Glutamatergic neuron (in vitro differentiated cells): Measurements from ENCODE around the gene CERS6. TPM values are rescaled to one million over a fixed set of nuclear protein-coding genes. Genes with fewer than 3 reads are reported as not detected.

Source experiments
- DNase-seq: peaks from one replicate; pipeline ENCODE4 v3.0.0; 2022
- H3K27ac Mint-ChIP-seq: one replicate; pipeline ENCODE4 v1.8.0; 2020; ENCODE audit warnings: mild to moderate bottlenecking, mixed read lengths, inconsistent platforms; ENCODE audit not compliant: unreplicated experiment
- H3K27me3 Mint-ChIP-seq: one replicate; pipeline ENCODE4 v1.8.0; 2020; ENCODE audit warnings: mild to moderate bottlenecking, moderate library complexity, mixed read lengths, inconsistent platforms; ENCODE audit not compliant: unreplicated experiment
- H3K36me3 Mint-ChIP-seq: one replicate; pipeline ENCODE4 v1.8.0; 2020; ENCODE audit warnings: mild to moderate bottlenecking, mixed read lengths, inconsistent platforms; ENCODE audit not compliant: unreplicated experiment
- H3K4me1 Mint-ChIP-seq: one replicate; pipeline ENCODE4 v1.8.0; 2020; ENCODE audit warnings: mild to moderate bottlenecking, low read depth, mixed read lengths, inconsistent platforms; ENCODE audit not compliant: unreplicated experiment
- H3K4me3 Mint-ChIP-seq: one replicate; pipeline ENCODE4 v1.8.0; 2020; ENCODE audit warnings: mild to moderate bottlenecking, mixed read lengths, inconsistent platforms; ENCODE audit not compliant: unreplicated experiment
- H3K9me3 Mint-ChIP-seq: one replicate; pipeline ENCODE4 v1.8.0; 2020; ENCODE audit warnings: mild to moderate bottlenecking, moderate library complexity, mixed read lengths, inconsistent platforms; ENCODE audit not compliant: unreplicated experiment
- CTCF ChIP-seq: fragments of 200-600 bp; sonication (generic); IDR thresholded peaks from one replicate; pipeline ENCODE4 v1.5.0; 2021; ENCODE audit not compliant: partially characterized antibody, unreplicated experiment
- total RNA-seq: library from RNA; stranded (reverse); fragmentation: NEBNext Ultra II Directional; extraction: Animal tissue kit (Norgen Biotek cat#: 25700); gene quantifications from one replicate; pipeline ENCODE4 v1.2.1, GENCODE V29; 2021; ENCODE audit not compliant: unreplicated experiment

CERS6 gene
- total RNA-seq, 1 donor from 2014 or later, result 143 TPM

- H3K36me3 Mint-ChIP-seq, result no peaks in the 10 kb centered on the region
- H3K27ac Mint-ChIP-seq, result peak overlapping the region; percentile 63
- H3K4me3 Mint-ChIP-seq, result peak overlapping the region; percentile 11
- peaks cover 2% of the 10 kb centered on the region for H3K9me3 Mint-ChIP-seq
- peaks cover 4% of the 10 kb centered on the region for H3K27me3 Mint-ChIP-seq
- DNase-seq, result no peak
- TF ChIP-seq CTCF, result no peak
- peaks cover 48% of the 10 kb centered on the region for H3K4me1 Mint-ChIP-seq
Measured at GRCh38 chr2:168639018-168639417, 182.9 kb downstream of the CERS6 start.

GRCh38 chr2:168639441-168639898 is 183.4 kb downstream of the CERS6 start:
- peak; percentile 20 for DNase-seq
- no peak for TF ChIP-seq CTCF
- Mint-ChIP-seq H3K4me3 (peak overlapping the region; percentile 11), H3K27me3 (peaks cover 7% of the 10 kb centered on the region), H3K27ac (peak overlapping the region; percentile 63), H3K9me3 (peaks cover 2% of the 10 kb centered on the region), H3K4me1 (peaks cover 51% of the 10 kb centered on the region), H3K36me3 (no peaks in the 10 kb centered on the region)

- H3K27me3 Mint-ChIP-seq, result peaks cover 7% of the 10 kb centered on the region
- H3K27ac Mint-ChIP-seq, result no peak overlapping the region
- H3K4me3 Mint-ChIP-seq, result no peak overlapping the region
- no peak for TF ChIP-seq CTCF
- H3K36me3 Mint-ChIP-seq, result no peaks in the 10 kb centered on the region
- peaks cover 2% of the 10 kb centered on the region for H3K9me3 Mint-ChIP-seq
- DNase-seq, result no peak
- H3K4me1 Mint-ChIP-seq, result peaks cover 48% of the 10 kb centered on the region
Measured at GRCh38 chr2:168640039-168640438, 184.0 kb downstream of the CERS6 start.

GRCh38 chr2:168641636-168642035 is 185.6 kb downstream of the CERS6 start:
- Mint-ChIP-seq H3K36me3 (no peaks in the 10 kb centered on the region), H3K27ac (no peak overlapping the region), H3K4me3 (no peak overlapping the region), H3K4me1 (peaks cover 41% of the 10 kb centered on the region), H3K9me3 (no peaks in the 10 kb centered on the region), H3K27me3 (peaks cover 4% of the 10 kb centered on the region)
- no peak for DNase-seq
- no peak for TF ChIP-seq CTCF

GRCh38 chr2:168642873-168643272 is 186.8 kb downstream of the CERS6 start:
- H3K9me3 Mint-ChIP-seq, result no peaks in the 10 kb centered on the region
- no peak overlapping the region for H3K4me3 Mint-ChIP-seq
- peaks cover 41% of the 10 kb centered on the region for H3K4me1 Mint-ChIP-seq
- TF ChIP-seq CTCF, result no peak
- H3K27ac Mint-ChIP-seq, result no peak overlapping the region
- no peaks in the 10 kb centered on the region for H3K36me3 Mint-ChIP-seq
- H3K27me3 Mint-ChIP-seq, result peaks cover 4% of the 10 kb centered on the region
- DNase-seq, result no peak
